Measurements from ENCODE around the gene PATJ. TPM values are rescaled to one million over a fixed set of nuclear protein-coding genes. Genes with fewer than 3 reads are reported as not detected.

Gene PATJ
- total RNA-seq, 1 experiment from 2014 or later, result 47.3 TPM

GRCh38 chr1:61851849-61852669 lies 109.8 kb downstream of the PATJ start:
- DNase-seq, result no peak
- H3K79me1 ChIP-seq (ENCODE audit: insufficient read depth, low read depth, low read length, poor library complexity, severe bottlenecking), result no peaks in the 10 kb centered on the region
- H3K9me3 Mint-ChIP-seq, result no peaks in the 10 kb centered on the region
- H3K4me1 ChIP-seq (ENCODE audit: insufficient read depth, low read length), result no peaks in the 10 kb centered on the region
- no peak overlapping the region for H2BK15ac ChIP-seq (ENCODE audit: low read depth, low read length)
- H3K4me2 ChIP-seq (ENCODE audit: insufficient read depth, insufficient read length, low read length), result no peak overlapping the region
- no peak overlapping the region for H3K23ac ChIP-seq (ENCODE audit: insufficient read length, low read depth, low read length)
- TF ChIP-seq, protein P1, sequence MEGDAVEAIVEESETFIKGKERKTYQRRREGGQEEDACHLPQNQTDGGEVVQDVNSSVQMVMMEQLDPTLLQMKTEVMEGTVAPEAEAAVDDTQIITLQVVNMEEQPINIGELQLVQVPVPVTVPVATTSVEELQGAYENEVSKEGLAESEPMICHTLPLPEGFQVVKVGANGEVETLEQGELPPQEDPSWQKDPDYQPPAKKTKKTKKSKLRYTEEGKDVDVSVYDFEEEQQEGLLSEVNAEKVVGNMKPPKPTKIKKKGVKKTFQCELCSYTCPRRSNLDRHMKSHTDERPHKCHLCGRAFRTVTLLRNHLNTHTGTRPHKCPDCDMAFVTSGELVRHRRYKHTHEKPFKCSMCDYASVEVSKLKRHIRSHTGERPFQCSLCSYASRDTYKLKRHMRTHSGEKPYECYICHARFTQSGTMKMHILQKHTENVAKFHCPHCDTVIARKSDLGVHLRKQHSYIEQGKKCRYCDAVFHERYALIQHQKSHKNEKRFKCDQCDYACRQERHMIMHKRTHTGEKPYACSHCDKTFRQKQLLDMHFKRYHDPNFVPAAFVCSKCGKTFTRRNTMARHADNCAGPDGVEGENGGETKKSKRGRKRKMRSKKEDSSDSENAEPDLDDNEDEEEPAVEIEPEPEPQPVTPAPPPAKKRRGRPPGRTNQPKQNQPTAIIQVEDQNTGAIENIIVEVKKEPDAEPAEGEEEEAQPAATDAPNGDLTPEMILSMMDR (conservative IDR thresholded peaks at IDR 0.05), result peak; percentile 81
- WGBS (ENCODE audit: extremely low coverage, insufficient read length, low lambda C conversion rate), result no CpG with 5 or more reads among the region's 6 CpGs
- H4K5ac ChIP-seq (ENCODE audit: insufficient read length, low read depth, low read length), result no peak overlapping the region
- H3K79me2 ChIP-seq (ENCODE audit: insufficient read depth, low read length), result no peaks in the 10 kb centered on the region
- H3K4me1 Mint-ChIP-seq, result peaks cover 17 to 20% of the 10 kb centered on the region in 2 experiments
- H3K23me2 ChIP-seq (ENCODE audit: insufficient read length, low read depth, low read length, poor library complexity, severe bottlenecking), result no peaks in the 10 kb centered on the region
- no peak overlapping the region for H2BK120ac ChIP-seq (ENCODE audit: low read depth, low read length, poor library complexity, severe bottlenecking)
- H3K27ac ChIP-seq (ENCODE audit: insufficient read length, low read depth, low read length), result no peak overlapping the region
- H3K56ac ChIP-seq (ENCODE audit: insufficient read length, low read depth, low read length), result no peak overlapping the region
- H4K8ac ChIP-seq (replicated peaks; ENCODE audit: insufficient read length, low read depth, low read length), result no peak overlapping the region
- H3K27me3 ChIP-seq (ENCODE audit: insufficient read depth, low read length), result no peaks in the 10 kb centered on the region
- no peak overlapping the region for H3T11ph ChIP-seq (ENCODE audit: low read length)
- H2BK20ac ChIP-seq (ENCODE audit: low read depth, low read length, poor library complexity, severe bottlenecking), result no peak overlapping the region
- no peak overlapping the region for H3K14ac ChIP-seq (ENCODE audit: insufficient read depth, low read length)
- no peak overlapping the region for H2BK5ac ChIP-seq (ENCODE audit: insufficient read length, low read length)
- H3K36me3 Mint-ChIP-seq (ENCODE audit: insufficient read depth in 1 of 3, low read depth in 3 of 3), result peaks cover 4 to 9% (median 9%) of the 10 kb centered on the region in 3 experiments; a peak in 4 of 7 replicates
- no peak overlapping the region for H2AFZ ChIP-seq (ENCODE audit: low read length)
- no peak overlapping the region for H3K4ac ChIP-seq (ENCODE audit: low read depth, low read length)
- no peaks in the 10 kb centered on the region for H3K9me3 ChIP-seq (ENCODE audit: control insufficient read depth, low read depth, low read length)
- H4K20me1 ChIP-seq (ENCODE audit: control insufficient read depth, insufficient read depth, insufficient read length), result no peaks in the 10 kb centered on the region
- H2BK12ac ChIP-seq (ENCODE audit: insufficient read length, low read depth, low read length), result no peak overlapping the region
- H3K4me3 Mint-ChIP-seq, result no peak overlapping the region
- no peak overlapping the region for H3K9ac ChIP-seq (ENCODE audit: extremely low read depth, insufficient read length, low read length)
- peak overlapping the region in 1 of 3 experiments; percentile 77; a peak in 1 of 7 replicates for H3K27ac Mint-ChIP-seq
- H3K27me3 Mint-ChIP-seq (ENCODE audit: low read depth), result no peaks in the 10 kb centered on the region
- H3K18ac ChIP-seq (ENCODE audit: insufficient read length, low read depth, low read length), result no peak overlapping the region
- H4K91ac ChIP-seq (ENCODE audit: insufficient read length, low read depth, low read length), result no peak overlapping the region
- H2AK5ac ChIP-seq (ENCODE audit: insufficient read length, low read length), result no peak overlapping the region

All from H9 (cell line).